ENCODE data around the gene MYLK.

MYLK gene

DNA sequence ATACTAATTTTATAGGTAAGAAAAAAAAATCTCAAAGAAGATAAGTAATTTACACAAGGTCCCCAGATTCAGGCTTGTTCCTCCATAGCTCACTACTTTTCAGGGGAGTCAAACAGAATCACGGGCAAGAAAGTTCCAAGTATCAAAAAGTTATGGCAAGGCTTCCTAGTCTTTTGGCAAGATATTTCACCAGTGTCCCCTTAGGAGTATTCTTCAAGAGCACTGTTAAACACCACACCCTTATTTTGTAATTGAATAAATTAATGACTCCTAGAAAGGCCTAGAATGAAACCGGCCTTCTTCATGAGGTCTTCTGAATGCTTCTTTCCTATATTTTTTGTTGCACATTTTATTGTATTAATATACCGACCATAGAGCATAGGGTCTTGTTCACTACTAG lies 109.7 kb downstream of the MYLK start:
- DNase-seq (ENCODE audit: low read depth in 2 of 2) = no peak

DNA sequence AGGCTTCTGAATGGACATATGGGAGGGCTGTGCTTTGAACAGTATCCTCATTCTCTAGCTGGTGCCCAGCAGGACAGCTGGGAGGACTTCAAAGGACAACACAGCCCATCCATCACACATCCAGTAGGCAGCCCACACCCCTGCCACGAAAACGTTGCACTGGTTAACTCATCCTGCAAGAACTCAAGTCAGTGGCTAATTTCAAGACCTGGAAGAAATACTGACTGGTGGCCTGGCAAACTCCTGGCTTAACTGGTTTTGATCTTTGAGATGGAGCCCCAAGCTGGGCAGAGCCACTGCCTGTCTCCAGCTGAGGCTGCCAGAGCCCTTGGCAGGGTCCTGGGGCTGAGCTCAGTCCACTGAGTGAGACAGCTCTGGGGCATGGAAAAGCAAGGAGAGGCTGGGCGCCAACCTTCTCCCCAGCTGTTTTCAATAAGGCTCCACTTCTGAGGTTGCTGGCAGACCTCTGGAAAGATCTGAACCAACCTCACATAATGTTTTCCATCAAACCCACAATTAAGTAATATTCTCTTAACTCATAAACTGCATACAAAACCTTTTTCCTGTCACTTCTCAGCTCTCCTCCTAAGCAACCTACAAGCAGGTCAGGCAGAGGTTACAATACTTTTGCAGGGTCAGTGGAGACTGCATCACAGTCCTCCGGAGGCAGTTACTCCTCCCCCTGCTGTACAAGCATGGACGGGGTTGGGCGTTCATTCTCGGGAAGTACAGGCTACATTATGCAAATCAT lies 110.3 kb downstream of the MYLK start:
- no peak for DNase-seq (ENCODE audit: low read depth in 2 of 2)

DNA sequence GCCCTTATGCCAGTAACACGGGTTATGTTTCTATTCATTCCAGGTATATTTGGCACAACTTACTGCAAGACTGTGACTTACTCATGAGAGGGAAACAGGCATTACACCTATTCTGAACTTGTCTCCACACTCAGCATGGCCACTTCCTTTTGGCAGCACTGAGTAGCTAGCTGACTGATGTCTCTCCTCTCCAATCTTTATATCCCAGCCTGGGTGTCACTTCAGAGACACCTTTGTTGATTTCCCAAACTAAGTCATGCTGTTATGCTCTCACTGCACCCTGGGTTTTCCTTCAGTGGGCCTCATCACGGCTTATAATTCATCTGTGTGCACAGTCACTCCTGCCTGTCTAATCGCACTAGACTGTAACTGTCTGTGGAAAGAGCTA lies 114.8 kb downstream of the MYLK start:
- DNase-seq (ENCODE audit: low read depth in 2 of 2) = no peak

- no peak for DNase-seq (ENCODE audit: low read depth in 2 of 2)
Observed at GRCh38 chr3:123768480-123769355, 115.4 kb downstream of the MYLK start.

GRCh38 chr3:123767564-123768292 lies 116.4 kb downstream of the MYLK start:
- DNase-seq (ENCODE audit: low read depth in 2 of 2) = no peak

DNA sequence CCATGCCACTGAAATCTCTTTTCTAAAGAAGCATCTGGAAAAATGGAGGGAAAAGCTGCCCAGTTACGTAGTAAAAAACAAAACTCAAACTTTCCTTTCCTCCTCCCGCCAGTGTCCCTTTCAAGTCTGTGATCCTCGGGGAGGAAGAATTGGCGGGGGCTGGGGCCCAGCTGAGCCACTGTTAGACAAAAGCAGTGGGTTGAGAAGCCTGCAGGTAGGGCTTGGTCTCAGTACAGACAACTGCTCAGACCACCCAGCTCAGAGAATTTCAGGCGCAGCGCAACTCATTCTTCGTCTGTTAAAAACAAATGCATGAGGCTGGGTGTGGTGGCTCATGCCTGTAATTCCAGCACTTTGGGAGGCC lies 117.1 kb downstream of the MYLK start:
- DNase-seq (ENCODE audit: low read depth in 2 of 2) = no peak

DNA sequence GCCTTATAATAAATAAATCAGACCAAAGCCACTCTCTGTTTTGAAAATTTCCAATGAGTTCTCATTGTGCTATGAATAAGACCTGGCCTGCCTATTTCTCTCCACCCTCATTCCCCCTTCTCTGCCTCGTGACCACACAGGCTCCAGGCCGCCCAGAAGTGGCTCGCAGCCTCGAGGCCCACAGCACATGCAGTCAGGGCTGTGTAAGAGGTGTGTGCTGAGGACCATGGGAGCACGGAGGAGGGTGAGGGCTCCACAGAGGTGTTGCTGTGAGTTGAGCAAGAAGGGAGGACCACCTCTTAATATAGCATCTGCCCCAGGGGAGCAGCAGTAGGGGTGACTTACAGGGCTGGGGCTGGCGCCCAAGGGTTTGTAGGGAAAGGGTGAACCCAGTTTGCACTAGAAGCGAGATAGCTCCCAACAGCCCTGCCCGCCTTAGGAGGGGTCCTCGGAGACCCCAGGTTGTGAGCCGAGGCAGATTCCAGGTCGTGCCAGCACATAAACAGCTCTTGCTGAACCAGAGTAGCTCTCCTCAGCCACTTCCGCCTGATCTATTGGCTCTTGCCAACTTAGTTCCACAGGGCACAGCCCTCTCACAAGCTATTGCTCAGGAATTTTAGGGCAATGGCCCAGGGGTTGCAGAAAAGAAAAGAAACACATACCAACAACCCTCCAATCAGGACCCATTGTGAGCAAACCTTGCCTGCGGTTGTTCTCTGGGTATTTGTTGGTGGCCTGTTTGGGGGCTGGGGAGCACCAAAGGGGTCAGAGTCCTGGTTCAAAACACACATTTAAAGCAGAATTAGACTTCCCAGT lies 117.7 kb downstream of the MYLK start:
- DNase-seq (ENCODE audit: low read depth in 2 of 2) = no peak

GRCh38 chr3:123765475-123766128 lies 118.5 kb downstream of the MYLK start:
- DNase-seq (ENCODE audit: low read depth in 2 of 2) = no peak

GRCh38 chr3:123764647-123765046 lies 119.5 kb downstream of the MYLK start:
- DNase-seq (ENCODE audit: low read depth in 2 of 2) = no peak

GRCh38 chr3:123762805-123763204 lies 121.3 kb downstream of the MYLK start:
- no peak for DNase-seq (ENCODE audit: low read depth in 2 of 2)

GRCh38 chr3:123760817-123761216 lies 123.3 kb downstream of the MYLK start:
- no peak for DNase-seq (ENCODE audit: low read depth in 2 of 2)

DNA sequence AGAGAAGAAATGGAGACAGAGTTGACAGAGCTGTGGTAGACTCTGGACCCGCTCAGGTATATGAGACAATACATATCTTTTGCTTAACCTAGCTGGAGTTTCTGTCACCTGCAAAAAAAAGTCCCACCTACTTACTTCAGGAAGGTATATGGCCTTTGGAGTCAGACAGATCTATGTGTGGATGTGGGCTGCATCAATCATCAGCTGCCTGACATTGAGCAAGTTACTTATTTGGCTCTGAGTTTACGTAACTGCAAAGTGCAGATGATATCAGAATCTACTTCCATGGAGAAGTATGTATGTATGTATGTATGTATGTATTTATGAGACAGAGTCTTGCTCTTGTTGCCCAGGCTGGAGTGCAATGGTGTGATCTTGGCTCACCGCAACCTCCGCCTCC lies 124.3 kb downstream of the MYLK start:
- DNase-seq (ENCODE audit: low read depth in 2 of 2) = no peak

DNA sequence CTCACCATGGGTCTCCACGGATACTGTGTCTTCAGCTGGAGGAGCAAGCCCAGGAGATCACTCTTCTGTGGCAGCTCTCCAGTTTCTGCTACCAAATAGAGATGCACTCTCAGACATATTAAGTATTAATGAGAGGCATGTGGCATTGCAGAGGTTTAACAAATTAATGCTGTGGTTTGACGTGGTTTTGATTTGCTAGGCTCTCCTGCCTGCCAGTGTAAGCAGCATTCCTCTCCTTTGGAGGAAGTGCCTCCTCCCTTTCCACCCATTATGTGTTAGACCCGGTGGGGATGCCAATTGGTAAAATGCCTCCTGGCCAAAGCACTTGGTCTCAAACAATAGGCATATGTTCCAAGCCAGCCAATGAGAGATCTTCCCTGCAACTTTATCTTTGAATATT lies 124.8 kb downstream of the MYLK start:
- no peak for DNase-seq (ENCODE audit: low read depth in 2 of 2)

DNA sequence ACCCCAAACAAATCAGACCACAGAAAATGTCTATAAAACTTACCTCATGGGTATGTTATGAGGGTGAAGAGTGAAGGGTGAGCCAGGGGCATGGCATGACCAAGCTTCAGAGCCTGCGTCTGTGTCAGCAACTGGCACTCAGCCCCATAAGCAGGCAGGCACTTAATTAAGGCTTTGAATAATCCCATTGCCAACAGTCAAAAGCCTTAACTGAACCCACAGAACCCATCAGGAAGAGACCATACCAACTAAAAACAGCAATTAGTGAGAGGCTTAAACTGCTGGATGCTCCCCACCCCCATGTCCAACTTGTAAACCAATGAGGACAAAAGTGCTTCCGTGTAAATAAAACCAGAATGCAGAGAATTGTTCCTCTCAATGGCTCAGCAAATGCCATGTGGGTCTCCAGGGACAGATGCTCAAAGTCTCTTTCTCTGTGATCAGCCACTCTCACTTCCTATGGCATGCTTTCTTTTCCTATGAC lies 126.0 kb downstream of the MYLK start:
- DNase-seq (ENCODE audit: low read depth in 2 of 2) = no peak

GRCh38 chr3:123757281-123757940 lies 126.7 kb downstream of the MYLK start:
- DNase-seq (ENCODE audit: low read depth in 2 of 2) = no peak

DNA sequence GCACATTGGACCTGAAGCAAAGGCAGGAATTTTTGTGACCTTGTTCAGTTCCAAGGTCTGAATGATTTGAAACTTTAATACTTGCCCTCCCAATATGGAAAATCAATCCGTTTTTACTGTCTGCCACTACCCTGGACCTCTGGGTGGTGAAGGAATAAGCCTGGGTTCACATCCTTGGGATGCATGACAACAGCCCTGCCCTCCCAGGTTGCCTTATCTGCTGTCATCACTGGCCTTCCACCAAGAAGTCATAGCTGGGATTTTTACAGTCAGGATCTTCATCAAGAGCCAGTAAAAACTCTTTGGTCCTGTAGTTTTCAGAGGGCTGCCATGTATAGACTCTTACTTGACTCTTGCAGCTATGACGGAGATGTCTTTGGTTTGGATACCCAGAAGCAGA lies 128.6 kb downstream of the MYLK start:
- DNase-seq (ENCODE audit: low read depth in 2 of 2) = no peak

GRCh38 chr3:123755085-123755484 lies 129.0 kb downstream of the MYLK start:
- DNase-seq (ENCODE audit: low read depth in 2 of 2) = no peak

DNA sequence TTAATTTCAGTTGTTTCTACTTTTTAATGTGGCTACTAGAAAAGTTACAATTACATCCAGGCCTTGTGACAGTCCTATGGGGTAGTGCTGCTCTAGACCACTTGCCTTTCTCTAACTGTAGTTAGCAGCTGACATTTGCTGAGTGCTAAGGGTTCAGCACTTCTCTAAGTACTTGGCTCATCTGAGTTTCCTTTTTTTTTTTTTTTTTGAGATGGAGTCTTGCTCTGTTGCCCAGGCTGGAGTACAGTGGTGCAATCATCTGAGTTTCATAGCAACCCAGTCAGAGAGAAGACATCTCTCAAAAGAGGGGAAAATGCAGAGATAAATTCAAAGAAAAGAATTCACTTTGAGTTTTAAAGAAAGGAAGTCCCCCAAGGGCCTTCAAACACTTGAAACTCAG lies 130.8 kb downstream of the MYLK start:
- no peak for DNase-seq (ENCODE audit: low read depth in 2 of 2)

- DNase-seq (ENCODE audit: low read depth in 2 of 2) = no peak
Observed at GRCh38 chr3:123752228-123752627, 131.9 kb downstream of the MYLK start.

DNA sequence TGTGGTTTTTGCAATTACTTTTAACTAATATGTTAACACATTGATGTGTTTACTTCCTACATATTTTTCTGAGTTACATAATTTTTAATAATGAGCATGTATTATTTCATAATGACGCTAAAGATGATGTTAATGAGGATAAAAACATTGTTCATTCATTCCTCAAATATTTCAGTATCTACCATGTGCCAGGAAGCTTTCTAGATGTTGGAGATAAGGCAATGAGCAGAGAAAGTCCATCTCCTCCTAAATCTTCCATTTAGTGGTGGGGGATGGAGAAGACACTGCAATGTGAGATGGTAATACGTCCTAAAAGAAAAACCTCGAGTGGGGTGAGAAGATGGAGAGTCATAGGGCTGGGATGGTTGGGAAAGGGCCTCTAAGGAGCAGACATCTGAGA lies 132.7 kb downstream of the MYLK start:
- DNase-seq (ENCODE audit: low read depth in 2 of 2) = no peak

Data from stimulated activated CD8-positive, alpha-beta memory T cell treated with anti-CD3 and anti-CD28 coated beads, Interleukin-15, amount 100 ng/mL, for 4 hours (primary cell).